SIG-M5 (cell line): ENCODE data around the gene PCDHA1.
"Not testable (repeated sequence)": the region's sequence is repeated elsewhere in the genome, so short reads cannot be mapped to it uniquely, and the experiment has no call there.

ENCODE experiments used
- DNase-seq: peaks from one replicate; lab custom pipeline; 2025; lab: John Stamatoyannopoulos, UW

Gene PCDHA1

DNA sequence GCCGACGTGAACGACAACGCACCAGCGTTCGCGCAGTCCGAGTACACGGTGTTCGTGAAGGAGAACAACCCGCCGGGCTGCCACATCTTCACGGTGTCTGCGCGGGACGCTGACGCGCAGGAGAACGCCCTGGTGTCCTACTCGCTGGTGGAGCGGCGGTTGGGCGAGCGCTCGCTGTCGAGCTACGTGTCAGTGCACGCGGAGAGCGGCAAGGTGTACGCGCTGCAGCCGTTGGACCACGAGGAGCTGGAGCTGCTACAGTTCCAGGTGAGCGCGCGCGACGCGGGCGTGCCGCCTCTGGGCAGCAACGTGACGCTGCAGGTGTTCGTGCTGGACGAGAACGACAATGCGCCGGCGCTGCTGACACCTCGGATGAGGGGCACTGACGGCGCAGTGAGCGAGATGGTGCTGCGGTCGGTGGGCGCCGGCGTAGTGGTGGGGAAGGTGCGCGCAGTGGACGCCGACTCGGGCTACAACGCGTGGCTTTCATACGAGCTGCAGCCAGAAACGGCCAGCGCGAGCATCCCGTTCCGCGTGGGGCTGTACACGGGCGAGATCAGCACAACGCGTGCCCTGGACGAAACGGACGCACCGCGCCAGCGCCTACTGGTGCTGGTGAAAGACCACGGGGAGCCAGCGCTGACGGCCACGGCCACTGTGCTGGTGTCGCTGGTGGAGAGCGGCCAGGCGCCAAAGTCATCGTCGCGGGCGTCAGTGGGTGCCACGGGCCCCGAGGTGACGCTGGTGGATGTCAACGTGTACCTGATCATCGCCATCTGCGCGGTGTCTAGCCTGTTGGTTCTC, 64.1 kb downstream of the PCDHA1 start:
- DNase-seq: not testable (repeated sequence)

DNA sequence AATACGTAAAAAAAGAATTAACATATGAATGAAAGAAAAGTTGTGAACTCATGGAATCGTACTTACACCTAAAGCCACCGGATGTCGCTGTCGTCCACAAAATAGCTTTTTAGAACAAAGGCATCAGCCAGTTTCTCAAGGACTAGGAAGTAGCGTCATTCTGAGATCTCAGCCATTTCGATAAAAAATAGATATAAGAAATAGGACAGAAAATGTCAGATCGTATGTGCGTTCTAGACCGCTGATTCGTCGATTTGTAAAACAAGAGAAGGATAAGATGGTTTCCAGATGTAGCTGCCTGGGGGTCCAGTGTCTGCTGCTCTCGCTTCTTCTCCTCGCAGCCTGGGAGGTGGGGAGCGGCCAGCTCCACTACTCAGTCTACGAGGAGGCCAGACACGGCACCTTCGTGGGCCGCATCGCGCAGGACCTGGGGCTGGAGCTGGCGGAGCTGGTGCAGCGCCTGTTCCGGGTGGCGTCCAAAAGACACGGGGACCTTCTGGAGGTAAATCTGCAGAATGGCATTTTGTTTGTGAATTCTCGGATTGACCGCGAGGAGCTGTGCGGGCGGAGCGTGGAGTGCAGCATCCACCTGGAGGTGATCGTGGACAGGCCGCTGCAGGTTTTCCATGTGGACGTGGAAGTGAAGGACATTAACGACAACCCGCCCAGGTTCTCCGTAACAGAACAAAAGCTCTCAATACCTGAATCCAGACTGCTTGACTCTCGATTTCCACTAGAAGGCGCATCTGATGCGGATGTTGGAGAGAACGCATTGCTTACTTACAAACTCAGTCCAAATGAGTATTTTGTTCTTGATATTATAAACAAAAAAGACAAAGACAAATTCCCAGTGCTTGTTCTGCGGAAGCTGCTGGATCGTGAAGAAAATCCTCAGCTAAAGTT, 70.1 kb downstream of the PCDHA1 start, which contains the start of gene PCDHA10:
PCDHA10 (plus strand) TSS at position 126 of the 903 bp plus-strand sequence; CDS start at position 278, 152 bp downstream.
- DNase-seq: no peak

DNA sequence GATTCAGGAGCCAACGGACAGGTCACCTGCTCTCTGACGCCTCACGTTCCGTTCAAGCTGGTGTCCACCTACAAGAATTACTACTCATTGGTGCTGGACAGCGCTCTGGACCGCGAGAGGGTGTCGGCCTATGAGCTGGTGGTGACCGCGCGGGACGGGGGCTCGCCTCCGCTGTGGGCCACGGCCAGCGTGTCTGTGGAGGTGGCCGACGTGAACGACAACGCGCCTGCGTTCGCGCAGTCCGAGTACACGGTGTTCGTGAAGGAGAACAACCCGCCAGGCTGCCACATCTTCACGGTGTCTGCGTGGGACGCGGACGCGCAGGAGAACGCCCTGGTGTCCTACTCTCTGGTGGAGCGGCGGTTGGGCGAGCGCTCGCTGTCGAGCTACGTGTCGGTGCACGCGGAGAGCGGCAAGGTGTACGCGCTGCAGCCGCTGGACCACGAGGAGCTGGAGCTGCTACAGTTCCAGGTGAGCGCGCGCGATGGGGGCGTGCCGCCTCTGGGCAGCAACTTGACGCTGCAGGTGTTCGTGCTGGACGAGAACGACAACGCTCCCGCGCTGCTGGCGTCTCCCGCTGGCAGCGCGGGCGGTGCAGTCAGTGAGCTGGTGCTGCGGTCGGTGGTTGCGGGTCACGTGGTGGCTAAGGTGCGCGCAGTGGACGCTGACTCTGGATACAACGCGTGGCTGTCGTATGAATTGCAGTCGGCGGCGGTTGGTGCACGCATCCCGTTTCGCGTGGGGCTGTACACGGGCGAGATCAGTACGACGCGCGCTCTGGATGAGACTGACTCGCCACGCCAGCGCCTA, 71.4 kb downstream of the PCDHA1 start:
- DNase-seq: no peak

DNA sequence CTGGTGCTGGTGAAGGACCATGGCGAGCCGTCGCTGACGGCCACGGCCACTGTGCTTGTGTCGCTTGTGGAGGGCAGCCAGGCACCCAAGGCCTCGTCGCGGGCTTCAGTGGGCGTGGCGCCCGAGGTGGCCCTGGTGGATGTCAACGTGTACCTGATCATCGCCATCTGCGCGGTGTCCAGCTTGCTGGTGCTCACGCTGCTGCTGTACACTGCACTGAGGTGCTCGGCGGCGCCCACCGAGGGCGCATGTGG, 72.0 kb downstream of the PCDHA1 start:
- no peak for DNase-seq

DNA sequence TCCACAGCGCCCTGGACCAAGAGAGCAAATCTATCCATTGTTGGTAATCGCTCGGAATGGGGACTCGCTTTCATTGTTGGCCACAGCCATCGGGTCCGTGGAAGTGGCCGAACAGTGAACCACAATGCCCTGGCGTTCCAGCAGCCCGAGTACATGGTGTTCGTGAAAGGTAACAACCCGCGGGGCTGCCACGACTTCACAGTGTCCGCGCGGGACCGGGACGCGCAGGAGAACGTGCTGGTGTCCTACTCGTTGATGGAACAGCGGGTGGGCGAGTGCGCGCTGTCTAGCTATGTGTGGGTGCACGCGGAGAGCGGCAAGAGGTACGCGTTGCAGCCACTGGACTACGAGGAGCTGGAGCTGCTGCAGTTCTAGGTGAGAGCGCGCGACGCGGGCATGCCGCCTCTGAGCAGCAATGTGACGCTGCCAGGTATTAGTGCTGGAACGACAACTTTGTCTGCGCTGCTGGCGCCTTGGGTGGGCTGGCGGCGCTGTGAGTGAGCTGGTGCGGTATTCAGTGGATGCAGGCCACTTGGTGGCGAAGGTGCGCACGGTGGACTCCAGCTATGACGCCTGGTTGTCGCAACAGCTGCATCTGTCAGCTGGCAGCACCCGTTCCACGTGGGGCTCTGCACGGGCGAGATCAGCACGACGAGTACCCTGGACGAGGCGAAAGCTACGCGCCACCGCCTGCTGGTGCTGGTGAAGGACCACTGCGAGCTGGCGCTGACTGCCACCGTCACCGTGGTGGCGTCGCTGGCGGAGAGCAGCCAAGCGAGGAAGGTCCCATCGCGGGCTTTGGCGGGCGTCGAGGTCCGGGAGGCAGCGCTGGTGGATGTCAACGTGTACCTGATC, 76.7 kb downstream of the PCDHA1 start:
- DNase-seq: no peak

DNA sequence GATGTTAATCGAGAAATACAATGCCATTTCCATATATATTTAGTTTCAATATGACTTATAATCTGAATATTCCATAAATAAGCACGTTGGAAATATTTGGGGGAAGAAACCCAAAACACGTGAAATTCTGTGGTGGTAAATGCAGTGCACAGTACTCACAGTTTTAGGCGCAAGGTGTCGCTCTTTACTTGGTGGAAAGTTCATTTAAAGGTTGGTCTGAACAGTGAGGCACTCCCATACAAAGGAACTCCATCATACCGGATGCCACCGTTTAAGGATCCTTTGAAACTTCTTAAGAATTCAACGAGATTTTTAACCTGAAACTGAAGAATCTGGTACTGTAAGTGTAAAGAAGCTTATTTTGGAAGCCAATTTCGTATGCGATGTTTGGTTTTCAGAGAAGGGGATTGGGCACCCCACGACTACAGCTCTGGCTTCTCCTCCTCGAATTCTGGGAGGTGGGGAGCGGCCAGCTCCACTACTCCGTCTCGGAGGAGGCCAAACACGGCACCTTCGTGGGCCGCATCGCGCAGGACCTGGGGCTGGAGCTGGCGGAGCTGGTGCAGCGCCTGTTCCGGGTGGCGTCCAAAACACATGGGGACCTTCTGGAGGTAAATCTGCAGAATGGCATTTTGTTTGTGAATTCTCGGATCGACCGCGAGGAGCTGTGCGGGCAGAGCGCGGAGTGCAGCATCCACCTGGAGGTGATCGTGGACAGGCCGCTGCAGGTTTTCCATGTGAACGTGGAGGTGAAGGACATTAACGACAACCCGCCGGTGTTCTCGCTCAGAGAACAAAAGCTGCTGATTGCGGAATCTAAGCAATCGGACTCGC, 83.0 kb downstream of the PCDHA1 start, which contains the start of gene PCDHA11:
PCDHA11 (plus strand) TSS at position 237 of the 834 bp plus-strand sequence; CDS start at position 384, 147 bp downstream.
- no peak for DNase-seq

DNA sequence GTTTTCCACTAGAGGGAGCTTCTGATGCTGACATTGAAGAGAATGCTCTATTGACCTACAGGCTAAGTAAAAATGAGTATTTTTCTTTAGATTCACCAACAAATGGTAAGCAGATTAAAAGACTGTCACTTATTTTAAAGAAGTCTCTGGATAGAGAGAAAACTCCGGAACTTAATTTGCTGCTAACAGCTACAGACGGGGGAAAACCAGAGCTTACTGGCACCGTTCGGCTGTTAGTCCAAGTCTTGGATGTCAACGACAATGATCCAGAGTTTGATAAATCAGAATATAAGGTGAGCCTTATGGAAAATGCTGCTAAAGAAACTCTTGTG, 83.6 kb downstream of the PCDHA1 start:
- DNase-seq: no peak

DNA sequence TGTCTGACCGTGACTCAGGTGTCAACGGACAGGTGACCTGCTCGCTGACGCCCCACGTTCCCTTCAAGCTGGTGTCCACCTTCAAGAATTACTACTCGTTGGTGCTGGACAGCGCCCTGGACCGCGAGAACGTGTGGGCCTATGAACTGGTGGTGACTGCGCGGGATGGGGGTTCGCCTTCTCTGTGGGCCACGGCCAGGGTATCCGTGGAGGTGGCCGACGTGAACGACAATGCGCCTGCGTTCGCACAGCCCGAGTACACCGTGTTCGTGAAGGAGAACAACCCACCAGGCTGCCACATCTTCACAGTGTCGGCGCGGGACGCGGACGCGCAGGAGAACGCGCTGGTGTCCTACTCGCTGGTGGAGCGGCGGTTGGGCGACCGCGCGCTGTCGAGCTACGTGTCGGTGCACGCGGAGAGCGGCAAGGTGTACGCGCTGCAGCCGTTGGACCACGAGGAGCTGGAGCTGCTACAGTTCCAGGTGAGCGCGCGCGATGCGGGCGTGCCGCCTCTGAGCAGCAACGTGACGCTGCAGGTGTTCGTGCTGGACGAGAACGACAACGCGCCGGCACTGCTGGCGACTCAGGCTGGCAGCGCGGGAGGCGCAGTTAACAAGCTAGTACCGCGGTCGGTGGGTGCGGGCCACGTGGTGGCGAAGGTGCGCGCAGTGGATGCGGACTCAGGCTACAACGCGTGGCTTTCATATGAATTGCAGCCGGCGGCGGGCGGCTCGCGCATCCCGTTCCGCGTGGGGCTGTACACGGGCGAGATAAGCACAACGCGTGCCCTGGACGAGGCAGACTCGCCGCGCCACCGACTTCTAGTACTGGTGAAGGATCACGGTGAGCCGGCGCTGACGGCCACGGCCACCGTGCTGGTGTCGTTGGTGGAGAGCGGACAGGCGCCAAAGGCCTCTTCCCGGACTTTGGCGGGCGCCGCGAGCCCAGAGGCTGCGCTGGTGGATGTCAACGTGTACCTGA, 84.6 kb downstream of the PCDHA1 start:
- no peak for DNase-seq

DNA sequence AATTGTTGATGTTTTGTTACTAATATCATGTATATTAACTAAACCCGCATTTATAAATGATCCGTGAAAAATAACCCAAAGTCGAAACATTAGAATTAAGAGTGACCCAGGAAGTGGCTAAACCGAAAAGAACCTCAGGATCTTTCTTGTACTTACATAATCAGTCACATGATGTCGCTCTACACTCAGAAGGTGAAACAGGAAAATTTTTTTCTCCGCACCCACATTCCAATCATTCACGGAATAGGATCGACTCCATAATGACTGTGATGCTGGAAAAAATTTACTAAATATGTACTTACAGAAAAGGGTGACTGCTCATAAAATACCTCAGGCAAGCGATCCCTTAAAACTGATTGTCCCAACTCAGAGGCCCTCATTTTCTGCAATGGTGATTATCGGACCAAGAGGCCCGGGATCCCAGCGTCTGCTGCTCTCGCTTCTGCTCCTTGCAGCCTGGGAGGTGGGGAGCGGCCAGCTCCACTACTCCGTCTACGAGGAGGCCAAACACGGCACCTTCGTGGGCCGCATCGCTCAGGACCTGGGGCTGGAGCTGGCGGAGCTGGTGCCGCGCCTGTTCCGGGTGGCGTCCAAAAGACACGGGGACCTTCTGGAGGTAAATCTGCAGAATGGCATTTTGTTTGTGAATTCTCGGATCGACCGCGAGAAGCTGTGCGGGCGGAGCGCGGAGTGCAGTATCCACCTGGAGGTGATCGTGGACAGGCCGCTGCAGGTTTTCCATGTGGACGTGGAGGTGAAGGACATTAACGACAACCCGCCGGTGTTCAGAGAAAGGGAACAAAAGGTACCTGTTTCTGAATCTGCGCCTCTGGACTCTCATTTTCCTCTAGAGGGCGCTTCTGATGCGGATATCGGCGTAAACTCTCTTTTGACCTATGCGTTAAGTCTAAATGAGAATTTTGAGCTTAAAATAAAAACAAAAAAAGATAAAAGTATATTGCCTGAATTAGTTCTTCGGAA, 89.4 kb downstream of the PCDHA1 start, which contains the start of gene PCDHA12:
PCDHA12 (plus strand) TSS at position 224 of the 981 bp plus-strand sequence; CDS start at position 389, 165 bp downstream.
- no peak for DNase-seq

DNA sequence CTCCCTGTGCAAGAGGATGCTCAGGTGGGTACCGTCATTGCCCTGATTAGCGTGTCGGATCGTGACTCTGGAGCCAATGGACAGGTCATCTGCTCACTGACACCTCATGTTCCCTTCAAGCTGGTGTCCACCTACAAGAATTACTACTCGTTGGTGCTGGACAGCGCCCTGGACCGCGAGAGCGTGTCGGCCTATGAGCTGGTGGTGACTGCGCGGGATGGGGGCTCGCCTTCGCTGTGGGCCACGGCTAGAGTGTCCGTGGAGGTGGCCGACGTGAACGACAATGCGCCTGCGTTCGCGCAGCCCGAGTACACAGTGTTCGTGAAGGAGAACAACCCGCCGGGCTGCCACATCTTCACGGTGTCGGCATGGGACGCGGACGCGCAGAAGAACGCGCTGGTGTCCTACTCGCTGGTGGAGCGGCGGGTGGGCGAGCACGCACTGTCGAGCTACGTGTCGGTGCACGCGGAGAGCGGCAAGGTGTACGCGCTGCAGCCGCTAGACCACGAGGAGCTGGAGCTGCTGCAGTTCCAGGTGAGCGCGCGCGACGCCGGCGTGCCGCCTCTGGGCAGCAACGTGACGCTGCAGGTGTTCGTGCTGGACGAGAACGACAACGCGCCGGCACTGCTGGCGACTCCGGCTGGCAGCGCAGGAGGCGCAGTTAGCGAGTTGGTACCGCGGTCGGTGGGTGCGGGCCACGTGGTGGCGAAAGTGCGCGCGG, 90.8 kb downstream of the PCDHA1 start:
- DNase-seq: not testable (repeated sequence)

DNA sequence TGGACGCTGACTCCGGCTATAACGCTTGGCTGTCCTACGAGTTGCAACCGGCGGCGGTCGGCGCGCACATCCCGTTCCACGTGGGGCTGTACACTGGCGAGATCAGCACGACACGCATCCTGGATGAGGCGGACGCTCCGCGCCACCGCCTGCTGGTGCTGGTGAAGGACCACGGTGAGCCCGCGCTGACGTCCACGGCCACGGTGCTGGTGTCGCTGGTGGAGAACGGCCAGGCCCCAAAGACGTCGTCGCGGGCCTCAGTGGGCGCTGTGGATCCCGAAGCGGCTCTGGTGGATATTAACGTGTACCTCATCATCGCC, 91.3 kb downstream of the PCDHA1 start:
- no peak for DNase-seq

DNA sequence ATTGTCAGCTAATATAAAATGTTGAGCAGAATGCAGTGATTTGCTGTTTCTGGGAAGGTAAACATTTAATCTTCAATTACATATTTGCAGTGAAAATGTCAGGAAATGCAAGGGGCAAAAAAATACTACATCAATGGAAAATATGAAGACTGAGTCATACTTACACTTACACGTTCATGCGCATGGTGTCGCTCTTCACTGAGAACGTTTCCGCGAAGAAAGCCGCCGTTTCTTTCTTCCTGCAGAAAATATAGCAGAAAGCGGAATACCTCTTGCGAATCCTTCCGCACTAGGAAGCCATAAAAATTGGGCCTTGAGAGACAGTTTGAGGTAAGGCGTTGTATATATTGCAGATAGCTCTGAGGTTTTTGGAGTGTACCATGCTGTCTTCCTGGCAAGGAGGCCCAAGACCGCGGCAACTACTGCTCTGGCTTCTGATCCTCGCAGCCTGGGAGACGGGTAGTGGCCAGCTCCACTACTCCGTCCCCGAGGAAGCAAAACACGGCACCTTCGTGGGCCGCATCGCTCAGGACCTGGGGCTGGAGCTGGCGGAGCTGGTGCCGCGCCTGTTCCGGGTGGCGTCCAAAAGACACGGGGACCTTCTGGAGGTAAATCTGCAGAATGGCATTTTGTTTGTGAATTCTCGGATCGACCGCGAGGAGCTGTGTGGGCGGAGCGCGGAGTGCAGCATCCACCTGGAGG, 96.1 kb downstream of the PCDHA1 start, which contains the start of gene PCDHA13:
PCDHA13 (plus strand) TSS at position 236 of the 702 bp plus-strand sequence; CDS start at position 381, 145 bp downstream.
- DNase-seq: no peak

DNA sequence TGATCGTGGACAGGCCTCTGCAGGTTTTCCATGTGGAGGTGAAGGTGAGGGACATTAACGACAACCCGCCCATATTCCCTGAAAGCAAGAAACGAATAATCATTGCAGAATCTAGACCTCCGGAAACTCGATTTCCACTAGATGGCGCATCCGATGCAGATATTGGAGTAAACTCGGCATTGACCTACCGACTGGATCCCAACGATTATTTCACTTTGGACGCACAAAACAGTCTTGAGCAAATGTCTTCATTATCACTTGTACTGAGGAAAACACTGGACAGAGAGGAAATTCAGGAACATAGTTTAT, 96.6 kb downstream of the PCDHA1 start:
- DNase-seq: no peak

DNA sequence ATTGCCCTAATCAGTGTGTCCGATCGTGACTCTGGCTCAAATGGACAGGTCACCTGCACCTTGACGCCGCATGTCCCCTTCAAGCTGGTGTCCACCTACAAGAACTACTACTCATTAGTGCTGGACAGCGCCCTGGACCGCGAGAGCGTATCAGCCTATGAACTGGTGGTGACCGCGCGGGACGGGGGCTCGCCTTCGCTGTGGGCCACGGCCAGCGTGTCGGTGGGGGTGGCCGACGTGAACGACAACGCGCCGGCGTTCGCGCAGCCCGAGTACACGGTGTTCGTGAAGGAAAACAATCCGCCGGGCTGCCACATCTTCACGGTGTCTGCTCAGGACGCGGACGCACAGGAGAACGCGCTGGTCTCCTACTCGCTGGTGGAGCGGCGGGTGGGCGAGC, 97.4 kb downstream of the PCDHA1 start:
- DNase-seq: no peak

DNA sequence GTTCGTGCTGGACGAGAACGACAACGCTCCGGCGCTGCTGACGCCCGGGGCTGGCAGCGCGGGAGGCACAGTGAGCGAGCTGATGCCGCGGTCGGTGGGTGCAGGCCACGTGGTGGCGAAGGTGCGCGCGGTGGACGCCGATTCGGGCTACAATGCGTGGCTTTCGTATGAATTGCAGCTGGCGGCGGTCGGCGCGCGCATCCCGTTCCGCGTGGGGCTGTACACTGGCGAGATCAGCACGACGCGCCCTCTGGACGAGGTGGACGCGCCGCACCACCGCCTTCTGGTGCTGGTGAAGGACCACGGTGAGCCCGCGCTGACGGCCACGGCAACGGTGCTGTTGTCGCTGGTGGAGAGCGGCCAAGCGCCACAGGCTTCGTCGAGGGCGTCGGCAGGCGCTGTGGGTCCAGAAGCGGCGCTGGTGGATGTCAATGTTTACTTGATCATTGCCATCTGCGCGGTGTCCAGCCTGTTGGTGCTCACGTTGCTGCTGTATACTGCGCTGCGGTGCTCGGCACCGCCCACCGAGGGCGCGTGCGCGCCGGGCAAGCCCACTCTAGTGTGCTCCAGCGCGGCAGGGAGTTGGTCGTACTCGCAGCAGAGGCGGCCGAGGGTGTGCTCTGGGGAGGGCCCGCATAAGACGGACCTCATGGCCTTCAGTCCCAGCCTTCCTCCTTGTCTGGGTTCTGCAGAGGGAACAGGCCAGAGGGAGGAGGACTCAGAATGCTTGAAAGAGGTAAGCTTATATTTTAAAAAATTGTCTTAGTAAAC, 98.2 kb downstream of the PCDHA1 start:
- no peak for DNase-seq

DNA sequence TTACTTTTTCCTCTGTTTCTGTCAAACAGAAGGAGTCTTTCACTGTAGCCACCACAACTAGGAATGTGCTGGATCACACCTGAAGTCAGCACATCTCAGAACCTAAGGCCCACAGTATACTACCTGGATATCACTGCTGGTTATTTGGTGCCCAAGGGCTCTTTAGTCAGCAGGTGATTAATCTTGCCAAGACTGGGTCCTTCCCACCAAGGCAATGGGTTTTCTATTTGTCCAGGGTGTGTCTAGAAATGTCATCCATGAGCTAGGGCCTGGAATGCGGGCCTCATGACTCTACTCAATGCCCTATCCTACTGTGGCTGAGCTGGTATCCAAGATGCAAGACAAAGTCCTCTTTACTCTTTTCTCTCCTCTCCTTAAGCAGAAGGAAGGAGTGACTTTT, 130.4 kb downstream of the PCDHA1 start:
- DNase-seq: no peak
